GM12878 (cell line): Measurements from ENCODE around the gene EPHB1. TPM values are rescaled to one million over a fixed set of nuclear protein-coding genes. Genes with fewer than 3 reads are reported as not detected.

Source experiments
- ATAC-seq: fragments of 200-7000 bp; cut with Tn5 transposase; 3 replicates; pipeline ENCODE4 v1.9.1; 2020; ENCODE audit warnings: mild to moderate bottlenecking, moderate library complexity
- BruUV-seq: library from RNA; stranded (reverse); fragments of 400-500 nt; replicated peaks from 2 replicates; lab custom pipeline; 2021; lab: Mats Ljungman, UMichigan
- CTCF ChIA-PET: fragments of 300-600 bp; sonication (Branson Sonifier 250); formaldehyde crosslinking; extraction: SDS; loops from one replicate; lab custom pipeline; 2021; ENCODE audit warnings: inconsistent platforms; lab: Yijun Ruan, JAX
- POLR2A ChIA-PET: fragments of 350-600 bp; formaldehyde crosslinking; extraction: SDS; loops from one replicate; lab custom pipeline; 2021; ENCODE audit warnings: inconsistent platforms; lab: Charles Lee
- RAD21 ChIA-PET: fragments of 300-600 bp; sonication (Branson Sonifier 250); formaldehyde crosslinking; loops from one replicate; lab custom pipeline; 2023; ENCODE audit warnings: antibody characterized with exemption; ENCODE audit not compliant: unreplicated experiment; lab: Charles Lee
- SMC1A ChIA-PET: fragments of 300-600 bp; sonication (Branson Sonifier 250); formaldehyde crosslinking; loops from one replicate; lab custom pipeline; 2023; ENCODE audit not compliant: unreplicated experiment, uncharacterized antibody; lab: Charles Lee
- DNase-seq: peaks from one replicate; pipeline ENCODE4 v3.0.0-alpha.2; 2011; ENCODE audit warnings: low read depth, low spot score
- FAIRE-seq: peaks from 3 replicates; lab custom pipeline; 2011; peaks lifted over from hg19 to GRCh38; lab: Jason Lieb, UNC
- H2AFZ ChIP-seq: 2 replicates; pipeline ENCODE4 v1.6.0; 2011; ENCODE audit warnings: low read depth, low read length, control low read depth; ENCODE audit not compliant: control insufficient read depth
- H3K27ac ChIP-seq: 2 replicates; pipeline ENCODE4 v1.5.1; 2011; ENCODE audit warnings: control low read depth; ENCODE audit not compliant: control insufficient read depth, insufficient read depth
- H3K27me3 ChIP-seq, 2 experiments: replicated peaks in 1 of 2; 2 replicates each; pipeline versions ENCODE4 v1.6.0 to v1.6.1; 2011; ENCODE audit warnings: low read length in 1 of 2; ENCODE audit not compliant: control insufficient read depth in 2 of 2, insufficient read depth in 2 of 2
- H3K36me3 ChIP-seq, 2 experiments: 2 replicates each; pipeline ENCODE4 v1.5.1; 2011; ENCODE audit warnings: low read length in 1 of 2; ENCODE audit not compliant: control insufficient read depth in 2 of 2, insufficient read depth in 2 of 2
- H3K4me1 ChIP-seq: 2 replicates; pipeline ENCODE4 v1.6.1; 2011; ENCODE audit warnings: mild to moderate bottlenecking, low read length, moderate library complexity, mixed read lengths; ENCODE audit not compliant: control insufficient read depth, insufficient read depth
- H3K4me2 ChIP-seq: 2 replicates; pipeline ENCODE4 v1.6.0; 2011; ENCODE audit warnings: control low read depth; ENCODE audit not compliant: control insufficient read depth, insufficient read depth
- H3K4me3 ChIP-seq: fragments of 200-600 bp; sonication (generic); 2 replicates; pipeline ENCODE4 v1.5.1; 2016
- H3K79me2 ChIP-seq: 2 replicates; pipeline ENCODE4 v1.6.0; 2011; ENCODE audit warnings: low read length; ENCODE audit not compliant: control insufficient read depth, insufficient read depth
- H3K9ac ChIP-seq: 2 replicates; pipeline ENCODE4 v1.8.0; 2011; ENCODE audit warnings: low read length, control low read depth, mixed read lengths; ENCODE audit not compliant: control insufficient read depth, insufficient read depth
- H3K9me3 ChIP-seq: replicated peaks from 3 replicates; pipeline ENCODE4 v1.5.1; 2011; ENCODE audit warnings: mild to moderate bottlenecking, low read length; ENCODE audit not compliant: control insufficient read depth, insufficient read depth
- H4K20me1 ChIP-seq: 2 replicates; pipeline ENCODE4 v1.6.0; 2011; ENCODE audit not compliant: control insufficient read depth, insufficient read depth
- ATF7 ChIP-seq: fragments of 450-650 bp; IDR thresholded peaks from 2 replicates; pipeline ENCODE4 v1.6.1; 2016; ENCODE audit warnings: low read depth, mild to moderate bottlenecking
- BMI1 ChIP-seq: fragments of 450-650 bp; IDR thresholded peaks from 2 replicates; pipeline ENCODE4 v1.6.1; 2016; ENCODE audit warnings: mild to moderate bottlenecking, moderate library complexity, borderline replicate concordance
- CBX5 ChIP-seq: sonication (generic); IDR thresholded peaks from 2 replicates; pipeline ENCODE4 v1.6.1; 2016; ENCODE audit warnings: low read depth, moderate library complexity, mild to moderate bottlenecking, inconsistent platforms
- CEBPB ChIP-seq, 2 experiments: fragments of 150-350 bp in 1 of 2; IDR thresholded peaks; 2 replicates each; pipeline ENCODE4 v1.6.1; 2012 to 2014; ENCODE audit warnings: low read depth in 2 of 2, low read length in 2 of 2, borderline replicate concordance in 1 of 2, inconsistent platforms in 1 of 2
- CHD1 ChIP-seq: IDR thresholded peaks from 2 replicates; pipeline ENCODE4 v1.6.1; 2012; ENCODE audit warnings: low read depth, low read length, improper control_type of control experiment
- CHD4 ChIP-seq: fragments of 200-600 bp; sonication (generic); IDR thresholded peaks from 2 replicates; pipeline ENCODE4 v1.6.1; 2016; ENCODE audit warnings: mild to moderate bottlenecking
- FOS ChIP-seq: IDR thresholded peaks from 3 replicates; pipeline ENCODE4 v1.6.1; 2011; ENCODE audit warnings: borderline replicate concordance; ENCODE audit not compliant: insufficient read length; ENCODE audit errors: extremely low read depth
- FOXK2 ChIP-seq: fragments of 450-650 bp; IDR thresholded peaks from 2 replicates; pipeline ENCODE4 v1.6.1; 2017; ENCODE audit warnings: mild to moderate bottlenecking, moderate library complexity
- IKZF1 ChIP-seq: fragments of 450-650 bp; conservative IDR thresholded peaks from 2 replicates; pipeline ENCODE4 v1.6.1; 2017; ENCODE audit warnings: antibody characterized with exemption, mild to moderate bottlenecking
- MTA3 ChIP-seq: IDR thresholded peaks from 2 replicates; pipeline ENCODE4 v1.6.1; 2012; ENCODE audit warnings: low read length, inconsistent platforms, borderline replicate concordance
- NRF1 ChIP-seq: conservative IDR thresholded peaks from 2 replicates; pipeline ENCODE4 v1.6.1; 2011; ENCODE audit warnings: mild to moderate bottlenecking, low read depth, low read length, improper control_type of control experiment
- PAX5 ChIP-seq: IDR thresholded peaks from 2 replicates; pipeline ENCODE4 v1.6.1; 2011; ENCODE audit warnings: low read depth, low read length, borderline replicate concordance
- PKNOX1 ChIP-seq: fragments of 450-650 bp; IDR thresholded peaks from 2 replicates; pipeline ENCODE4 v1.6.1; 2016; ENCODE audit warnings: mild to moderate bottlenecking
- SMAD1 ChIP-seq: fragments of 450-650 bp; IDR thresholded peaks from 2 replicates; pipeline ENCODE4 v1.6.1; 2018; ENCODE audit warnings: mild to moderate bottlenecking, low read depth; ENCODE audit not compliant: partially characterized antibody
- SMARCA5 ChIP-seq: fragments of 450-650 bp; IDR thresholded peaks from 2 replicates; pipeline ENCODE4 v1.6.1; 2017; ENCODE audit warnings: mild to moderate bottlenecking
- USF1 ChIP-seq: IDR thresholded peaks from 2 replicates; pipeline ENCODE4 v1.6.1; 2011; ENCODE audit warnings: borderline replicate concordance, low read depth, mild to moderate bottlenecking, moderate library complexity, mixed read lengths, low read length; ENCODE audit not compliant: insufficient read depth; ENCODE audit errors: extremely low read length
- WGBS: methylation state at CpG from one replicate; pipeline ENCODE4 v1.1.6; 2016; ENCODE audit warnings: low lambda C conversion rate; ENCODE audit not compliant: insufficient replicate concordance, insufficient coverage; ENCODE audit errors: missing lambda C conversion rate; 5-methylcytosine and 5-hydroxymethylcytosine counted together
- in situ Hi-C: fragments of 300-500 bp; cut with MboI; formaldehyde crosslinking; loops from 9 replicates; pipeline ENCODE4 v1.14.3; 2018; ENCODE audit warnings: mixed read lengths
- intact Hi-C: fragments of 100-400 bp; cut with micrococcal nuclease; formaldehyde crosslinking; loops from one replicate; pipeline ENCODE4 v1.14.2; 2022; ENCODE audit not compliant: unreplicated experiment
- polyA plus RNA-seq, 11 experiments: library from polyadenylated mRNA; depleted of rRNA in 4 of 11; unstranded in 6 of 11; stranded (reverse) in 5 of 11; fragments of >200 nt; fragmentation: Nextera tagmentation in 4 of 11; fragmentation: Illumina TruSeq in 1 of 11; extraction: Ambion mirVana in 4 of 11; extraction: Trizol in 1 of 11; gene quantifications; 1 replicate in 1 of 11; 2 replicates in 10 of 11; pipeline versions ENCODE4 v1.2.1 to v1.2.3, GENCODE V29; 2011 to 2016; ENCODE audit warnings: inconsistent platforms in 2 of 11, missing spikeins in 2 of 11, low read depth in 1 of 11
- total RNA-seq, 4 experiments: library from RNA; depleted of rRNA in 3 of 4; stranded (reverse); fragments of >200 nt in 3 of 4; fragmentation: Illumina TruSeq in 1 of 4; extraction: Trizol in 1 of 4; gene quantifications; 2 replicates each; pipeline versions ENCODE4 v1.2.1 to v1.2.3, GENCODE V29; 2013 to 2021

EPHB1 gene
- total and polyA plus RNA-seq, 10 of the 15 experiments (the other 5 are each of a cell fraction or from before 2014, with no cell fraction given): 0.33 to 23.8 (median 1.2) TPM

GRCh38 chr3:134972836-134973455 is 177.9 kb downstream of the EPHB1 start:
- DNase-seq (no peak), FAIRE-seq (no peak), ATAC-seq (no peak)
- CTCF ChIA-PET: no interaction called here
- Histone ChIP-seq H2AFZ (no peak overlapping the region), H3K36me3 (peaks cover 0 to 1% of the 10 kb centered on the region in 2 experiments; a peak in 2 of 4 replicates), H3K4me1 (no peaks in the 10 kb centered on the region), H3K4me3 (no peak overlapping the region), H3K9me3 (no peaks in the 10 kb centered on the region; the same call in 2 of the 3 replicates), H3K79me2 (no peaks in the 10 kb centered on the region), H4K20me1 (no peaks in the 10 kb centered on the region), H3K27ac (no peak overlapping the region), H3K9ac (no peak overlapping the region), H3K27me3 (no peaks in the 10 kb centered on the region), H3K4me2 (no peak overlapping the region)
- POLR2A ChIA-PET: no interaction called here
- 0% methylated on average over 2 of the region's 2 CpGs for WGBS
- BruUV-seq: no TSS peak
- RAD21 ChIA-PET: no interaction called here
- no peak for TF ChIP-seq PAX5
- intact Hi-C loops (no loop called here), in situ Hi-C loops (no loop called here)
- SMC1A ChIA-PET: interaction anchor here (0.5 kb wide), 1 partner anchor 316 kb away, joined by 4 read pairs; no protein-coding TSS in a partner anchor

GRCh38 chr3:134974624-134975023 is 179.6 kb downstream of the EPHB1 start:
- intact Hi-C loops: loop anchor here (5.0 kb wide), 1 partner anchor 177 kb away; the partner anchor contains the start of gene EPHB1
- Histone ChIP-seq H3K27me3 (no peaks in the 10 kb centered on the region), H4K20me1 (no peaks in the 10 kb centered on the region), H3K4me2 (no peak overlapping the region), H3K9me3 (no peaks in the 10 kb centered on the region), H3K27ac (no peak overlapping the region), H3K9ac (no peak overlapping the region), H3K79me2 (no peaks in the 10 kb centered on the region), H3K4me3 (no peak overlapping the region), H2AFZ (no peak overlapping the region), H3K4me1 (no peaks in the 10 kb centered on the region), H3K36me3 (peaks cover 0 to 1% of the 10 kb centered on the region in 2 experiments; a peak in 2 of 4 replicates)
- SMC1A ChIA-PET: no interaction called here
- in situ Hi-C loops: no loop called here
- 20% methylated on average over 3 of the region's 3 CpGs for WGBS
- FAIRE-seq: no peak
- CTCF ChIA-PET: interaction anchor here (1.3 kb wide), 1 partner anchor 18 kb away, joined by 4 read pairs; no protein-coding TSS in a partner anchor
- ATAC-seq: no peak
- DNase-seq: no peak
- POLR2A ChIA-PET: no interaction called here
- RAD21 ChIA-PET: interaction anchor here (2.0 kb wide), 1 partner anchor 180 kb away, joined by 7 read pairs; the partner anchor contains the start of gene EPHB1
- no TSS peak for BruUV-seq
- no peak for TF ChIP-seq SMAD1
- no peak for TF ChIP-seq BMI1
- TF ChIP-seq NRF1: no peak
- no peak for TF ChIP-seq USF1
- no peak for TF ChIP-seq FOS
- no peak for TF ChIP-seq CEBPB (IDR thresholded peaks at IDR 0.05; ENCODE audit: borderline replicate concordance in 1 of 2, low read depth in 2 of 2, low read length in 2 of 2)
- TF ChIP-seq ATF7: no peak
- no peak for TF ChIP-seq MTA3
- TF ChIP-seq CHD1: no peak
- no peak for TF ChIP-seq CBX5
- TF ChIP-seq FOXK2: no peak
- TF ChIP-seq SMARCA5: no peak
- no peak for TF ChIP-seq CHD4
- TF ChIP-seq PKNOX1: no peak
- TF ChIP-seq PAX5: no peak
- TF ChIP-seq IKZF1: no peak
